ENCODE data around the gene CTPS1. TPM values are rescaled to one million over a fixed set of nuclear protein-coding genes. Genes with fewer than 3 reads are reported as not detected.

CTPS1 gene
- total and polyA plus RNA-seq, 2 experiments from 2014 or later = 18.7 to 38.0 TPM

GRCh38 chr1:41024953-41025352, 45.5 kb downstream of the CTPS1 start:
- H3K36me3 ChIP-seq = peaks cover 31% of the 10 kb centered on the region
- no peaks in the 10 kb centered on the region for H3K27me3 ChIP-seq
- H3K9me3 ChIP-seq (ENCODE audit: low read depth) = no peaks in the 10 kb centered on the region
- H3K4me1 ChIP-seq (ENCODE audit: low read depth) = no peaks in the 10 kb centered on the region
- no peak for TF ChIP-seq CTCF (IDR thresholded peaks at IDR 0.05; ENCODE audit: low read depth, low read length)
- no peak for DNase-seq (ENCODE audit: low read depth in 1 of 2, low spot score in 1 of 2)
- H3K27ac ChIP-seq = peak overlapping the region; percentile 60
- no peak overlapping the region for H3K4me3 ChIP-seq

- no peak for DNase-seq (ENCODE audit: low read depth in 1 of 2, low spot score in 1 of 2)
- no peaks in the 10 kb centered on the region for H3K9me3 ChIP-seq (ENCODE audit: low read depth)
- TF ChIP-seq CTCF (IDR thresholded peaks at IDR 0.05; ENCODE audit: low read depth, low read length) = no peak
- no peaks in the 10 kb centered on the region for H3K27me3 ChIP-seq
- no peaks in the 10 kb centered on the region for H3K4me1 ChIP-seq (ENCODE audit: low read depth)
- peaks cover 38% of the 10 kb centered on the region for H3K36me3 ChIP-seq
- no peak overlapping the region for H3K27ac ChIP-seq
- no peak overlapping the region for H3K4me3 ChIP-seq
Measured at GRCh38 chr1:41025979-41026819, 46.7 kb downstream of the CTPS1 start.

- DNase-seq (ENCODE audit: low read depth in 1 of 2, low spot score in 1 of 2) = no peak
Measured at GRCh38 chr1:41028034-41028642, 48.6 kb downstream of the CTPS1 start.

GRCh38 chr1:41030872-41031616, 51.5 kb downstream of the CTPS1 start:
- no peaks in the 10 kb centered on the region for H3K9me3 ChIP-seq (ENCODE audit: low read depth)
- H3K27ac ChIP-seq = no peak overlapping the region

More at GRCh38 chr1:41028034-41028642, 48.6 kb downstream of the CTPS1 start:
- peaks cover 44% of the 10 kb centered on the region for H3K36me3 ChIP-seq
- no peaks in the 10 kb centered on the region for H3K9me3 ChIP-seq (ENCODE audit: low read depth)
- peak overlapping the region; percentile 25 for H3K27ac ChIP-seq
- H3K27me3 ChIP-seq = no peaks in the 10 kb centered on the region
- H3K4me3 ChIP-seq = no peak overlapping the region
- no peak for TF ChIP-seq CTCF (IDR thresholded peaks at IDR 0.05; ENCODE audit: low read depth, low read length)
- no peaks in the 10 kb centered on the region for H3K4me1 ChIP-seq (ENCODE audit: low read depth)

More at GRCh38 chr1:41030872-41031616, 51.5 kb downstream of the CTPS1 start:
- DNase-seq (ENCODE audit: low read depth in 1 of 2, low spot score in 1 of 2) = no peak
- Histone ChIP-seq H3K4me1 (ENCODE audit: low read depth) (no peaks in the 10 kb centered on the region), H3K36me3 (peaks cover 63% of the 10 kb centered on the region), H3K27me3 (no peaks in the 10 kb centered on the region), H3K4me3 (no peak overlapping the region)
- no peak for TF ChIP-seq CTCF (IDR thresholded peaks at IDR 0.05; ENCODE audit: low read depth, low read length)

All from cardiac muscle cell (in vitro differentiated cells and primary cell).